GM18951 (cell line): Measurements from ENCODE around the gene MOV10.

Source experiments
- POLR2A ChIP-seq: IDR thresholded peaks from 4 replicates; pipeline ENCODE4 v1.6.1; 2011; ENCODE audit warnings: mild to moderate bottlenecking; ENCODE audit not compliant: insufficient read length, insufficient read depth; ENCODE audit errors: extremely low read depth
- in situ Hi-C: fragments of 300-500 bp; cut with MboI; formaldehyde crosslinking; loops from one replicate; pipeline ENCODE4 v1.12.0; 2022; ENCODE audit warnings: low sequenced_read_pairs, mixed read lengths, inconsistent platforms; ENCODE audit not compliant: unreplicated experiment

Gene MOV10

DNA sequence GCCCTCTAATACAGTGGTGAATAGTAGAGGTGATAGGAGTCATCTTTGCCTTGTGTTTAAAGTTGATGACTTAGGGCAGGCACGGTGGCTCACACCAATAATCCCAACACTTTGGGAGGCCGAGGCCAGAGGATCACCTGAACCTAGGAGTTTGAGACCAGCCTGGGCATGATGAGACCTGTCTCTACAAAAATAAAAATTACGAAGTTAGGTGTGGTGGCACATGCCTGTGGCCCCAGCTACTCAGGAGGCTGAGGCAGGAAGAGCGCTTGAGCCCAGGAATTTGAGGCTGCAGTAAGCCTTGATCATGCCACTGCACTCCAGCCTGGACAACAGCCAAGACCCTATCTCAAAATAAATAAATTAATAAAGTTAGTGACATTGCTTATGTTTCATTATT lies 28.2 kb upstream of the MOV10 start:
- in situ Hi-C loops = no loop called here
- TF ChIP-seq POLR2A = no peak

- TF ChIP-seq POLR2A = no peak
- in situ Hi-C loops = no loop called here
Observed at GRCh38 chr1:112651205-112651604, 23.3 kb upstream of the MOV10 start.

- in situ Hi-C loops = no loop called here
- TF ChIP-seq POLR2A = no peak
Observed at GRCh38 chr1:112665857-112666256, 8.6 kb upstream of the MOV10 start.

GRCh38 chr1:112666946-112667345 lies 7.5 kb upstream of the MOV10 start:
- TF ChIP-seq POLR2A = no peak
- in situ Hi-C loops = no loop called here

DNA sequence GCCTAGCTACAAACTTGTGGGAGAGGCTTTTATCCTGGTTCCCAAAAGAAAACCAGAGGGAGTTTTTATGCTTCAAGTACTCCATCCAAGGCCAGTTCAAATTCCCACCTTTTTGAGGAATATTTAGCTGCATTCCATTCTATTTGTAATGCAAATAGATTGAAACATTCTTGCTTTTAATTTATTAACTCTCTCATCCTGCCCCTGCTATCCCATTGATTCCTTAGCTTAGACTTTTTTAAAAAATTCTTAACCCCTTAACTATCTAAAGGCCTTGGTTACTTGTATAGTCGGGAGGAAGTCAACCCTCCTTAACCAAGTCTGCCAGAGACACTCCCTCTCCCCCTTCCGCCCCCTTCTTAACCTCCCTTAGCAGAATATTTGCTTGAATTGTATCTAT lies 2.5 kb upstream of the MOV10 start:
- in situ Hi-C loops = no loop called here
- no peak for TF ChIP-seq POLR2A

- in situ Hi-C loops = no loop called here
- no peak for TF ChIP-seq POLR2A
Observed at GRCh38 chr1:112672842-112673241, 1.6 kb upstream of the MOV10 start.

GRCh38 chr1:112673592-112674439 lies 643 bp upstream of the MOV10 start:
- TF ChIP-seq POLR2A = no peak
- in situ Hi-C loops = no loop called here

DNA sequence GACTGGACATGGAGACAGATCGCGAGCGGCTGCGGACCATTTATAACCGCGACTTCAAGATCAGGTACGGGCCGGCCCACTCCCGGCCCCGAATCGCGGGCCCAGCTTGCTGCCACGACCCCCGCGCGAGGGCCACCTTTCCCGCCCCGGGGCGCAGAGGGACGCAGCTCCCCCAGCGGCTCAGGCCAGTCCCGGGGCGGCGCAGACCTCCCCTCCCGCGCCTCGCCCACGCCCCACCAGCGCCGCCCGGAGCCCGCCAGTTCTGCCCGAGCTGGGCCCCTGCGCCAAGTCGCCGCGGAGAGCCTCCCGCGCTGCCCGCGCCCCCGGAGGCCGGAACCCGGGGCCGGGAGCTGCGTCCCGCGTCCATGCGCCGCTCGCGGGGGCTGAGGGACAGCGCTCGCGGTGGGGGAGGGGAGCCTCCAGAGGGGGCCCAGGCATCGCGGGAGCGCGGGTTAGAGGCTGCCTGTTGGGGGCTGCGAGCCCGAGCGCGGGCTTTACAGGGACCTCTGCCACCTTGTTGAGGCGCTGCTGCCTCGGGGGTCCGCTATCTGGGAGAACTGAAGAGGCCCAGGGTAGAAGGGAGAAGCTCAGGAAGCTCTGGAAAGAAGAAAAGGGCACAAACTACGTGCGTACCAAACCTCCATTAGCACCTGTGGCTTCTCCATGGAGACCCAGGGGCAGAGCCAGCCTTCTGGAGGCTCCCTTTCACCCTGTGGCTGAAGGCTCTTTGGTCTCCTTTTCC lies 698 bp downstream of the MOV10 start:
- in situ Hi-C loops = loop anchor here (25.0 kb wide), 1 partner anchor 163 kb away; the partner anchor contains the start of gene WNT2B
- TF ChIP-seq POLR2A = no peak

- in situ Hi-C loops = loop anchor here (25.0 kb wide), 1 partner anchor 164 kb away; the partner anchor contains the start of gene WNT2B
- TF ChIP-seq POLR2A = no peak
Observed at GRCh38 chr1:112675728-112676381, 1.4 kb downstream of the MOV10 start.

DNA sequence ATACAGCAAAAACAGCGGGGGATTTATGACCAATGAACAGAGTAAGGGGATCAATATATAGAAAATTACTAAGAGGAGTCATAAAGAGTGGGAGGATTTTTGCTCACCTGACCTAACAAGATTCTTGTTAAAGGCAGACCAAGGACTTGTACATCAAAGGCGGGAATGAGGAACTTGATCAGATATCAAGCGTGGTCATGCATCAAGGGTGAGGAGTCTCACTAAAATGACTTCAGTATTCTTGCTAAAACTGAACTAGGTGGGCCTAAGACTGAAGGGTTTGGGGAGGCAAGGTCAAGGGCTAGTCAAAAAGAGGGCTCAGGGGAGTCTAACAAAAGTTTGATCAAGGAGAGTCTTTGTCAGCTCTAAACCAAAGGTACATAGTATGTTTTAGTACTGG lies 2.1 kb downstream of the MOV10 start:
- in situ Hi-C loops = loop anchor here (25.0 kb wide), 1 partner anchor 164 kb away; the partner anchor contains the start of gene WNT2B

DNA sequence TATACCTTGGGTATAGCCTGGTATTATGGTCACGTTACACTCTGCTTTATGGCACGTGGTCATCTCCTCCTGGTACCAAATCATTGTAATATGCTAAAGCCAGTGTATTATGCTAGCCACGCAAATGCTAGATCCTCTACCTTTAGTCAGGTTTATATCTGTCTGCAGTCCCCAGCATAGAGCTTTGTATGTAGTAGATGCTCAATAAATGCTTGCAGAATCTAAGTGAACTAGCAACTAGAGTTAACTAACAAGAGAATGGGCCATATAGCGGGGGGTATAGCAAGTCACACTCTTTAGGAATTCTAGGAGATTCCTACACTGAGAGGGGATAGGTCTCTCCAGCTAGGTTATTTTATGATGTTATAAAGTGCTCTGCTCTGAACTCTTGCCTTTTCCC lies 3.0 kb downstream of the MOV10 start:
- TF ChIP-seq POLR2A = no peak
- in situ Hi-C loops = loop anchor here (25.0 kb wide), 1 partner anchor 165 kb away; the partner anchor contains the start of gene WNT2B

More for the DNA sequence above, 2.1 kb downstream of the MOV10 start:
- TF ChIP-seq POLR2A = no peak

DNA sequence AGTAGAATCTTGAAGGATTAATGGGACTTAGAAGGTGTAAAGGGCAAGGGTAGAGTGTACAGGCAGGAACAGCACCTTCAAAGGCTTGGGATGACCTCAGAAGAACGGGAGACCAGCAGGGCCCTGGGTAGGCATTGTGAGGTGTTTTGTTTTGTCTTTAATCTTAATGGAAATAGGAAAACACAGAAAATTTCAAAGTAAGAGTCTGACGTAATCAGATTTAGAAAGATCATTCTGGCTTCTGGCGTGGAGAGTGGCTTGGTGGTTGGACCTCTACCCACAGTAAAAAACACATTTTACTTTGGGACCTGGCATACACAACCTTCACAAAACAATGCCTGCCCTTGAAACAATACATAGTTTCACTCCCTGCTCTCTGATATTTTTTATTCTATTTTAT lies 4.1 kb downstream of the MOV10 start:
- in situ Hi-C loops = loop anchor here (25.0 kb wide), 1 partner anchor 166 kb away; the partner anchor contains the start of gene WNT2B
- no peak for TF ChIP-seq POLR2A

- in situ Hi-C loops = loop anchor here (25.0 kb wide), 1 partner anchor 174 kb away; the partner anchor contains the start of gene WNT2B
- TF ChIP-seq POLR2A = no peak
Observed at GRCh38 chr1:112685913-112686312, 11.5 kb downstream of the MOV10 start.
